Smooth muscle cell (in vitro differentiated cells): Measurements from ENCODE around the gene FBXW11. TPM values are rescaled to one million over a fixed set of nuclear protein-coding genes. Genes with fewer than 3 reads are reported as not detected.

ENCODE experiments used
- DNase-seq: peaks from one replicate; lab custom pipeline; 2025; ENCODE audit not compliant: unreplicated experiment; lab: John Stamatoyannopoulos, UW
- H2AFZ ChIP-seq: fragments of 200-600 bp; sonication (generic); 2 replicates; pipeline ENCODE4 v1.6.0; 2016; ENCODE audit warnings: antibody characterized with exemption, low read depth, mild to moderate bottlenecking
- H3F3A ChIP-seq: fragments of 200-600 bp; sonication (generic); 2 replicates; pipeline ENCODE4 v1.6.0; 2017; ENCODE audit warnings: antibody characterized with exemption, low read depth
- H3K27ac ChIP-seq: fragments of 200-600 bp; sonication (generic); 2 replicates; pipeline ENCODE4 v1.5.1; 2016; ENCODE audit warnings: low read depth, mild to moderate bottlenecking
- H3K27me3 ChIP-seq: fragments of 200-600 bp; sonication (generic); 2 replicates; pipeline ENCODE4 v1.6.1; 2016; ENCODE audit warnings: low read depth, mild to moderate bottlenecking
- H3K36me3 ChIP-seq: fragments of 200-600 bp; sonication (generic); 2 replicates; pipeline ENCODE4 v1.5.1; 2016; ENCODE audit warnings: low read depth
- H3K4me1 ChIP-seq: fragments of 200-600 bp; sonication (generic); 2 replicates; pipeline ENCODE4 v1.5.1; 2016; ENCODE audit warnings: low read depth
- H3K4me2 ChIP-seq: fragments of 200-600 bp; sonication (generic); 2 replicates; pipeline ENCODE4 v1.6.0; 2016; ENCODE audit warnings: mild to moderate bottlenecking
- H3K4me3 ChIP-seq: fragments of 200-600 bp; sonication (generic); 2 replicates; pipeline ENCODE4 v1.5.1; 2016; ENCODE audit warnings: mild to moderate bottlenecking
- H3K79me2 ChIP-seq: fragments of 200-600 bp; sonication (generic); 2 replicates; pipeline ENCODE4 v1.6.0; 2016; ENCODE audit warnings: low read depth, mild to moderate bottlenecking
- H3K9ac ChIP-seq: fragments of 200-600 bp; sonication (generic); 2 replicates; pipeline ENCODE4 v1.6.0; 2016; ENCODE audit warnings: low read depth
- H3K9me3 ChIP-seq: fragments of 200-600 bp; sonication (generic); replicated peaks from 2 replicates; pipeline ENCODE4 v1.5.1; 2016; ENCODE audit warnings: low read depth
- H4K20me1 ChIP-seq: fragments of 200-600 bp; sonication (generic); 2 replicates; pipeline ENCODE4 v1.6.0; 2016; ENCODE audit warnings: low read depth
- WGBS: methylation state at CpG from one replicate; pipeline ENCODE4 v1.1.7; 2016; ENCODE audit warnings: low lambda C conversion rate; 5-methylcytosine and 5-hydroxymethylcytosine counted together
- polyA plus RNA-seq: library from polyadenylated mRNA; unstranded; fragments of >200 nt; fragmentation: Nextera tagmentation; extraction: Ambion mirVana; gene quantifications from 2 replicates; pipeline ENCODE4 v1.2.1, GENCODE V29; 2016
- total RNA-seq: library from RNA; depleted of rRNA; stranded (reverse); fragments of >200 nt; gene quantifications from 2 replicates; pipeline ENCODE4 v1.2.3, GENCODE V29; 2014
- TF ChIP-seq, protein P1 (sequence below): fragments of 200-600 bp; sonication (generic); IDR thresholded peaks from 2 replicates; pipeline ENCODE4 v1.5.1; 2017; ENCODE audit warnings: borderline replicate concordance, mild to moderate bottlenecking, antibody characterized with exemption; ENCODE audit not compliant: insufficient read depth, poor library complexity, severe bottlenecking

Gene FBXW11
- total and polyA plus RNA-seq, 2 experiments from 2014 or later = 27.4 to 83.7 TPM

- Histone ChIP-seq H4K20me1 (peaks cover 99% of the 10 kb centered on the region), H3F3A (no peaks in the 10 kb centered on the region), H3K36me3 (no peaks in the 10 kb centered on the region), H3K4me2 (no peak overlapping the region), H3K9me3 (no peaks in the 10 kb centered on the region), H3K9ac (no peak overlapping the region), H3K27ac (peak overlapping the region; percentile 1), H2AFZ (no peak overlapping the region), H3K79me2 (peaks cover 97% of the 10 kb centered on the region), H3K4me3 (no peak overlapping the region), H3K4me1 (peaks cover 27% of the 10 kb centered on the region), H3K27me3 (no peaks in the 10 kb centered on the region)
- 72% methylated on average over 5 of the region's 5 CpGs for WGBS
- TF ChIP-seq, protein P1, sequence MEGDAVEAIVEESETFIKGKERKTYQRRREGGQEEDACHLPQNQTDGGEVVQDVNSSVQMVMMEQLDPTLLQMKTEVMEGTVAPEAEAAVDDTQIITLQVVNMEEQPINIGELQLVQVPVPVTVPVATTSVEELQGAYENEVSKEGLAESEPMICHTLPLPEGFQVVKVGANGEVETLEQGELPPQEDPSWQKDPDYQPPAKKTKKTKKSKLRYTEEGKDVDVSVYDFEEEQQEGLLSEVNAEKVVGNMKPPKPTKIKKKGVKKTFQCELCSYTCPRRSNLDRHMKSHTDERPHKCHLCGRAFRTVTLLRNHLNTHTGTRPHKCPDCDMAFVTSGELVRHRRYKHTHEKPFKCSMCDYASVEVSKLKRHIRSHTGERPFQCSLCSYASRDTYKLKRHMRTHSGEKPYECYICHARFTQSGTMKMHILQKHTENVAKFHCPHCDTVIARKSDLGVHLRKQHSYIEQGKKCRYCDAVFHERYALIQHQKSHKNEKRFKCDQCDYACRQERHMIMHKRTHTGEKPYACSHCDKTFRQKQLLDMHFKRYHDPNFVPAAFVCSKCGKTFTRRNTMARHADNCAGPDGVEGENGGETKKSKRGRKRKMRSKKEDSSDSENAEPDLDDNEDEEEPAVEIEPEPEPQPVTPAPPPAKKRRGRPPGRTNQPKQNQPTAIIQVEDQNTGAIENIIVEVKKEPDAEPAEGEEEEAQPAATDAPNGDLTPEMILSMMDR = no peak
- DNase-seq = no peak
Measured at GRCh38 chr5:171975877-171976667, 30.4 kb downstream of the FBXW11 start.

GRCh38 chr5:171975262-171975876 is 31.1 kb downstream of the FBXW11 start:
- TF ChIP-seq, protein P1 = no peak
- H3K9ac ChIP-seq = no peak overlapping the region
- no peak overlapping the region for H3K4me3 ChIP-seq
- no peak for DNase-seq
- 68% methylated on average over 3 of the region's 3 CpGs for WGBS
- H3K9me3 ChIP-seq = no peaks in the 10 kb centered on the region
- no peaks in the 10 kb centered on the region for H3K36me3 ChIP-seq
- peaks cover 99% of the 10 kb centered on the region for H4K20me1 ChIP-seq
- no peak overlapping the region for H2AFZ ChIP-seq
- peak overlapping the region; percentile 1 for H3K27ac ChIP-seq
- no peaks in the 10 kb centered on the region for H3F3A ChIP-seq
- peaks cover 22% of the 10 kb centered on the region for H3K4me1 ChIP-seq
- H3K27me3 ChIP-seq = no peaks in the 10 kb centered on the region
- peaks cover 97% of the 10 kb centered on the region for H3K79me2 ChIP-seq
- no peak overlapping the region for H3K4me2 ChIP-seq

GRCh38 chr5:171970826-171971225 is 35.6 kb downstream of the FBXW11 start:
- H3K36me3 ChIP-seq = no peaks in the 10 kb centered on the region
- no peaks in the 10 kb centered on the region for H3K9me3 ChIP-seq
- H3K27me3 ChIP-seq = no peaks in the 10 kb centered on the region
- no peak overlapping the region for H3K9ac ChIP-seq
- H3K4me1 ChIP-seq = peaks cover 10% of the 10 kb centered on the region
- TF ChIP-seq, protein P1 = no peak
- no peak overlapping the region for H3K4me3 ChIP-seq
- H4K20me1 ChIP-seq = peaks cover 97% of the 10 kb centered on the region
- H3F3A ChIP-seq = no peaks in the 10 kb centered on the region
- WGBS = 77% methylated on average over 2 of the region's 2 CpGs
- no peak overlapping the region for H3K27ac ChIP-seq
- DNase-seq = no peak
- H3K79me2 ChIP-seq = peaks cover 98% of the 10 kb centered on the region
- H3K4me2 ChIP-seq = no peak overlapping the region
- no peak overlapping the region for H2AFZ ChIP-seq
